Epithelial cell of esophagus (primary cell): ENCODE data around the gene CXorf65.

Experiments
- DNase-seq: peaks from one replicate; pipeline ENCODE4 v3.0.0; 2010; ENCODE audit warnings: low read depth
- H3K4me3 ChIP-seq: 2 replicates; pipeline ENCODE4 v1.5.1; 2011; ENCODE audit warnings: mild to moderate bottlenecking, low read length, control low read depth
- TF ChIP-seq, protein P1 (sequence below): IDR thresholded peaks from 2 replicates; pipeline ENCODE4 v1.5.1; 2011; ENCODE audit warnings: low read depth, mild to moderate bottlenecking, low read length, control low read depth, inconsistent platforms; ENCODE audit not compliant: insufficient read depth; ENCODE audit errors: missing control alignments

Gene CXorf65

DNA sequence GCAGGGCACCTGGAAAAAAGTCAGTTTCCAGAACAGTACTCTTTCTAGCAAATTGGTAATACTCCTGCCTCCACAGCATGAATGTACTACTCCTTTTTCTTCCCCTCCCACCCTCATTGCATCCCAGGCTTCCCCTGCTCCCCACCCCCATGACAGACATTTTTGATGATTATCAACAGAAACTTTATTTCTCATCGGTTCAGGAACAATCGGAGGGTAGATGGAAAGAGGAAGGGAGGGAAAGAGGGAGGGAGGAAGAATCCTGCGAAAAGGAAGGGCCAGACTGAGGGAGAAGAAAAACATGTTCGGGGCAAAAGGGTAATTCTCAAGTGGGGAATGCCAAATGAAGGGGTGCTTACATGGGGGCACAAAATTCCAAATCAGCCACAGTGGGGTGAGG lies 705 bp upstream of the CXorf65 start:
- H3K4me3 ChIP-seq: no peak overlapping the region
- DNase-seq: no peak
- TF ChIP-seq, protein P1, sequence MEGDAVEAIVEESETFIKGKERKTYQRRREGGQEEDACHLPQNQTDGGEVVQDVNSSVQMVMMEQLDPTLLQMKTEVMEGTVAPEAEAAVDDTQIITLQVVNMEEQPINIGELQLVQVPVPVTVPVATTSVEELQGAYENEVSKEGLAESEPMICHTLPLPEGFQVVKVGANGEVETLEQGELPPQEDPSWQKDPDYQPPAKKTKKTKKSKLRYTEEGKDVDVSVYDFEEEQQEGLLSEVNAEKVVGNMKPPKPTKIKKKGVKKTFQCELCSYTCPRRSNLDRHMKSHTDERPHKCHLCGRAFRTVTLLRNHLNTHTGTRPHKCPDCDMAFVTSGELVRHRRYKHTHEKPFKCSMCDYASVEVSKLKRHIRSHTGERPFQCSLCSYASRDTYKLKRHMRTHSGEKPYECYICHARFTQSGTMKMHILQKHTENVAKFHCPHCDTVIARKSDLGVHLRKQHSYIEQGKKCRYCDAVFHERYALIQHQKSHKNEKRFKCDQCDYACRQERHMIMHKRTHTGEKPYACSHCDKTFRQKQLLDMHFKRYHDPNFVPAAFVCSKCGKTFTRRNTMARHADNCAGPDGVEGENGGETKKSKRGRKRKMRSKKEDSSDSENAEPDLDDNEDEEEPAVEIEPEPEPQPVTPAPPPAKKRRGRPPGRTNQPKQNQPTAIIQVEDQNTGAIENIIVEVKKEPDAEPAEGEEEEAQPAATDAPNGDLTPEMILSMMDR: no peak

DNA sequence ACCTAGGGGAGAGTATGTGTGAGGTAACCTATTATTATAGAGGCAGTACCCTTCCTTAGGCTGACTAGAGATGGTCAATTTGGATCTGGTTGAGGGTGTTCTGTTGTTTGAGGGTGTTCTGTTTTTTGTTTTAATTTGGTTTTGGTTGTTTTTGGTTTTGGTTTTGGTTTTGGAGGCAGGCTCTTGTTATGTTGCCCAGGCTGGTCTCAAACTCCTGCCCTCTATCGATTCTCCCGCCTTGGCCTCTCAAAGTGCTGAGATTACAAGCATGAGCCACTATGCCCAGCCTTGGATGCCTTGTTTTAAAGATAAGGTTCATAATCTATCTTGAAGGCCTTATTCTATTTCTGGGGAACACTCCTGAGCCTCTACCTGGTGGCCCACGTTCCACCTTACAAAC lies 912 bp downstream of the CXorf65 start:
- TF ChIP-seq, protein P1: no peak
- DNase-seq: no peak
- H3K4me3 ChIP-seq: no peak overlapping the region

DNA sequence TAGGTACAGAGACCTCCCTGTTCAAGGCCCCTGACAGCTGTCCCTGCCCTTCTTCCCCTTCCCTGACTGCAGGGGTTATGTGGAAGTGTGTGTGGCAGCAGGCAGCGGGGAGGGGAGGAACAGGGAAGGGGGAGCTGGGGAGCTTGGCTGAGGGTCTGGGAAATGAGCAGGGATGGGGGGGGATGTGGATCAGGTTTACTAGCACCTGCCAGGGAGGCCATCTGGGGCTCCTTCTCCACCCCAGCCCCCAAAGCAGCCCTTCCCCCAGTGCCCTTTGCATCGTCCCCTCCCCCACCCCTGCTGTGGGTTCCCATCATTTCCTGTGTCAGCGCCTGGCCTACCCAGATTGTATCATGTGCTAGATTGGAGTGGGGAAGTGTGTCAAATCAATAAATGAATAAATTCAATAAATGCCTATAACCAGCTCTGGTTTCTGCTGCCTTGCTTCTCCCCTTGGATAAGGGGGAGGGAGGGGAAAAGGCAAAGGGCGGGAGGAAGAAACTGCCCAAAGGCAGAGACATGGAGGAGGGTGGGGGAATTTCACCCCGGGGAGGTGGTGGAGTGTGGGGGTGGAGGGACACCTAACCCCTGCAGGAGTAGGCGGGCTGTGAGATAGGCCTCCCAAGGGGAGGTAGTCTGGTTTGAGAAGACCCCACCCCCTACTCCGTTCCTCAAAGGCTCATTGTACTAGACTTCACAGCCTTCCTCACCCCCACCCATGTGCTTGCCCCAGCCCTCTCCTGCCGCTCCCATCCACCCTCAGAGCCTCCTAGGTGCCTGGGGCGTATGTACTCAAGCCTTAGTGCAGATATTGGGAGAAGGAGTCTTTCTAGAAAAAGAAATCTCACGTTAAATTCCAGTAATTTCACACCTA lies 3.2 kb downstream of the CXorf65 start:
- DNase-seq: no peak
- TF ChIP-seq, protein P1: no peak
- H3K4me3 ChIP-seq: no peak overlapping the region

DNA sequence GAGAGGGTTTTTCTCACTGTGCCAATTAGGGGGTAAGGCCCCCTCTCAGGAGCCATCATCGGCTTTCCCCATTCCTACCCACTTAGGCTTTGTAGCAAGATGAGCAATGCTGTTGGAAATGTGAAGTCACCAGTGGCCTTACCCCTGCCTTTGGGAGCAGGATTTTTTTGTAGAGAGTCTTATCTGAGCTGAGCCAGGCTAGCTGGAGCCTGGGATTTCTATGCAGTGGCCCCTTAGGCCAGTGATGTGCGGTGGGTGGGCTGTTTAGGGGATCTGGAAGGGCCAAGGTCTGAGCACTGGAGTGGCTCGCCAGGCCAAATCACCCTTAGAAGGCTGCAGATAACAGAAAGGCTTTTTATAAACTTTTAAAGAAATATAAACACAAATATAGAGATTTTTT lies 4.2 kb downstream of the CXorf65 start:
- H3K4me3 ChIP-seq: no peak overlapping the region
- TF ChIP-seq, protein P1: no peak
- no peak for DNase-seq

DNA sequence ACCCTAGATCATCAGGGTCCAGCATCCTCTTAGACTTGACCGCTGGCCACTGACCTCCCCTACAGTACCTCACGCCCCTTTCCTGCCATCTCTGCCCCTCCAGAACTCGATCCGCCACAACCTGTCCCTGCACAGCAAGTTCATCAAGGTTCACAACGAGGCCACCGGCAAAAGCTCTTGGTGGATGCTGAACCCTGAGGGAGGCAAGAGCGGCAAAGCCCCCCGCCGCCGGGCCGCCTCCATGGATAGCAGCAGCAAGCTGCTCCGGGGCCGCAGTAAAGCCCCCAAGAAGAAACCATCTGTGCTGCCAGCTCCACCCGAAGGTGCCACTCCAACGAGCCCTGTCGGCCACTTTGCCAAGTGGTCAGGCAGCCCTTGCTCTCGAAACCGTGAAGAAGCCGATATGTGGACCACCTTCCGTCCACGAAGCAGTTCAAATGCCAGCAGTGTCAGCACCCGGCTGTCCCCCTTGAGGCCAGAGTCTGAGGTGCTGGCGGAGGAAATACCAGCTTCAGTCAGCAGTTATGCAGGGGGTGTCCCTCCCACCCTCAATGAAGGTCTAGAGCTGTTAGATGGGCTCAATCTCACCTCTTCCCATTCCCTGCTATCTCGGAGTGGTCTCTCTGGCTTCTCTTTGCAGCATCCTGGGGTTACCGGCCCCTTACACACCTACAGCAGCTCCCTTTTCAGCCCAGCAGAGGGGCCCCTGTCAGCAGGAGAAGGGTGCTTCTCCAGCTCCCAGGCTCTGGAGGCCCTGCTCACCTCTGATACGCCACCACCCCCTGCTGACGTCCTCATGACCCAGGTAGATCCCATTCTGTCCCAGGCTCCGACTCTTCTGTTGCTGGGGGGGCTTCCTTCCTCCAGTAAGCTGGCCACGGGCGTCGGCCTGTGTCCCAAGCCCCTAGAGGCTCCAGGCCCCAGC lies 5.7 kb downstream of the CXorf65 start:
- DNase-seq: no peak
- H3K4me3 ChIP-seq: no peak overlapping the region
- TF ChIP-seq, protein P1: no peak

DNA sequence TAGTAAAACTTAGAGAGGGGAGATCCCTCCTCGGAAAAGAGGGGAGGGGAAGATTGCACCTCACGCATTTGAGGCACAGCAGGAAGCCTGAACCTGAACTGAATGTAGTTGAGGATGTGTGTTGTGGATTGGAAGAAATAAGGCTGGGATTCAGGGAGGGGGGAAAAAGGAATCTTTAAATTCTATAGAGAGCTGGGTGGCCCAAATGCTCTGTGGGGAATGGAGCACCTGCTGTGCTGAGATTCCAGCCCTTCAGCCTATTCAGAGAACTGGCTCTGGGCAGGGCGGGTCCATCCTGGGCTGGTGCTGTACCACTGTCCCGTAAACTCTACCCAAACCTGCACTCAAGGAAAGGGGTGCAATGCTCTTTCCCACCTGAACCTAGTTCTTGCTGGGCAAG lies 6.8 kb downstream of the CXorf65 start:
- DNase-seq: no peak
- TF ChIP-seq, protein P1: no peak
- no peak overlapping the region for H3K4me3 ChIP-seq
